Stomach (tissue), 9 donors: Measurements from ENCODE around the gene TMEM92. TPM values are rescaled to one million over a fixed set of nuclear protein-coding genes. Genes with fewer than 3 reads are reported as not detected.
"Not testable (repeated sequence)": the region's sequence is repeated elsewhere in the genome, so short reads cannot be mapped to it uniquely, and the experiment has no call there.

Experiments
- DNase-seq, 2 donors: peaks; one replicate each; pipeline versions ENCODE4 v3.0.0 to v3.0.0-alpha.2; 2013 to 2019
- H3K27ac ChIP-seq, 5 donors: fragments of 200-600 bp in 4 of 5; sonication (generic) in 4 of 5; one replicate each; pipeline ENCODE4 v1.5.1; 2013 to 2019; ENCODE audit warnings: mild to moderate bottlenecking in 1 of 5, moderate library complexity in 1 of 5
- H3K27me3 ChIP-seq, 3 donors: fragments of 200-600 bp; sonication (generic); one replicate each; pipeline ENCODE4 v1.5.1; 2017 to 2019; ENCODE audit warnings: mixed run types in 1 of 3
- H3K36me3 ChIP-seq, 4 donors: fragments of 200-600 bp; sonication (generic); 1 replicate in 3 of 4; 2 replicates in 1 of 4; pipeline ENCODE4 v1.5.1; 2016 to 2019
- H3K4me1 ChIP-seq, 4 donors: fragments of 200-600 bp; sonication (generic); one replicate each; pipeline ENCODE4 v1.5.1; 2016 to 2019
- H3K4me3 ChIP-seq, 4 donors: fragments of 200-600 bp; sonication (generic) in 3 of 4; one replicate each; pipeline ENCODE4 v1.5.1; 2016 to 2019; ENCODE audit warnings: mild to moderate bottlenecking in 1 of 4
- H3K9me3 ChIP-seq, 4 donors: fragments of 200-600 bp; sonication (generic); one replicate each; pipeline ENCODE4 v1.5.1; 2016 to 2019
- CTCF ChIP-seq, 7 experiments: fragments of 450-650 bp in 4 of 7; fragments of 200-600 bp in 3 of 7; sonication (generic) in 3 of 7; IDR thresholded peaks; one replicate each; pipeline ENCODE4 v1.5.1; 2016 to 2019; ENCODE audit warnings: antibody characterized with exemption in 7 of 7, control low read depth in 2 of 7, mild to moderate bottlenecking in 1 of 7
- EP300 ChIP-seq: sonication (generic); formaldehyde crosslinking; IDR thresholded peaks from one replicate; pipeline ENCODE4 v1.6.1; 2017; ENCODE audit warnings: antibody characterized with exemption
- POLR2A ChIP-seq, 4 donors: fragments of 450-650 bp; IDR thresholded peaks; one replicate each; pipeline ENCODE4 v1.6.1; 2016; ENCODE audit warnings: antibody characterized with exemption in 4 of 4, control low read depth in 2 of 4, mild to moderate bottlenecking in 1 of 4, moderate library complexity in 1 of 4
- POLR2AphosphoS5 ChIP-seq, 3 donors: sonication (generic); formaldehyde crosslinking; IDR thresholded peaks; one replicate each; pipeline ENCODE4 v1.6.1; 2016; ENCODE audit warnings: antibody characterized with exemption in 3 of 3
- WGBS, 5 donors: extraction: QIAGEN DNeasy Blood & Tissue Kit in 3 of 5; methylation state at CpG; one replicate each; pipeline versions ENCODE4 v1.1.5 to v1.1.7; 2013 to 2018; 5-methylcytosine and 5-hydroxymethylcytosine counted together
- intact Hi-C: fragments of 100-400 bp; cut with DNase I; formaldehyde crosslinking; loops from one replicate; pipeline ENCODE4 v1.15.1; 2023; ENCODE audit warnings: low total_unique reads
- polyA plus RNA-seq, 3 donors: library from polyadenylated mRNA; stranded (reverse); fragments of 200-250 nt; gene quantifications; one replicate each; pipeline ENCODE4 v1.2.3, GENCODE V29; 2013
- total RNA-seq, 5 donors: library from RNA; depleted of rRNA; stranded (reverse); fragments of >200 nt; gene quantifications; one replicate each; pipeline versions ENCODE4 v1.1.0 to v1.2.3, GENCODE V29; 2014 to 2016
- donor health status: healthy with polysubstance abuse.
- donor health status: Bipolar disorder and iron deficiency.
- donor health status: healthy.

TMEM92 gene
- total and polyA plus RNA-seq, 8 donors, result 2.7 to 24.9 (median 10.8) TPM

DNA sequence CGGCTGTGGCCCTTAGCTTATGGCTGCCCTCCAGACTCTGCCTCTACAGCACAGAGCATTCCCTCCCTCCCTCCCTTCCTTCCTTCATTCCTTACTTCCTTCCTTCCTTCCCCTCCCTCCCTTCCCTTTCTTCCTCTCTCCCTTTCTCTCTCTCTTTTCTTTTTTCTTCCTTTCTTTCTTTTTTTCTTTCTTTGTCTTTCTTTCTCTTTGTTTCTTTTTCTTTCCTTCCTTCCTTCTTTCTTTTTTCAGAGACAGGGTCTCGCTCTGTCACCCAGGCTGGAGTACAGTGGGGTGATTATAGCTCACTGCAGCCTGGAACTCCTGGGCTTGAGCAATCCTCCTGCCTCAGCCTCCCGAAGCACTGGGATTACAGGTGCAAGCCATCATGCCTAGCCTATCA lies 11.7 kb downstream of the TMEM92 start:
- TF ChIP-seq POLR2AphosphoS5 (IDR thresholded peaks at IDR 0.05) (no peak), POLR2A (IDR thresholded peaks at IDR 0.05) (no peak), CTCF (IDR thresholded peaks at IDR 0.05) (no peak), EP300 (no peak)
- H3K9me3 ChIP-seq, result no peaks in the 10 kb centered on the region
- H3K27me3 ChIP-seq, result no peaks in the 10 kb centered on the region
- H3K4me1 ChIP-seq, result peaks cover 12 to 62% (median 21%) of the 10 kb centered on the region in 4 donors
- peaks cover 0 to 16% (median 7%) of the 10 kb centered on the region in 4 donors for H3K36me3 ChIP-seq
- no peak for DNase-seq
- no peak overlapping the region for H3K4me3 ChIP-seq
- H3K27ac ChIP-seq, result no peak overlapping the region
- 67 to 73% (median 69%) methylated on average over 3 of the region's 3 CpGs for WGBS, 5 donors
- intact Hi-C loops, result no loop called here

- H3K27ac ChIP-seq, intact Hi-C loops, DNase-seq, H3K27me3 ChIP-seq, H3K4me3 ChIP-seq, H3K36me3 ChIP-seq, H3K9me3 ChIP-seq: not testable (repeated sequence)
- H3K4me1 ChIP-seq, result peaks cover 12 to 67% (median 22%) of the 10 kb centered on the region in 4 donors
- WGBS, 5 donors, result 74 to 80% (median 77%) methylated on average over 7 of the region's 7 CpGs
These were observed 13.0 kb downstream of the TMEM92 start for GRCh38 chr17:50287302-50287701.

DNA sequence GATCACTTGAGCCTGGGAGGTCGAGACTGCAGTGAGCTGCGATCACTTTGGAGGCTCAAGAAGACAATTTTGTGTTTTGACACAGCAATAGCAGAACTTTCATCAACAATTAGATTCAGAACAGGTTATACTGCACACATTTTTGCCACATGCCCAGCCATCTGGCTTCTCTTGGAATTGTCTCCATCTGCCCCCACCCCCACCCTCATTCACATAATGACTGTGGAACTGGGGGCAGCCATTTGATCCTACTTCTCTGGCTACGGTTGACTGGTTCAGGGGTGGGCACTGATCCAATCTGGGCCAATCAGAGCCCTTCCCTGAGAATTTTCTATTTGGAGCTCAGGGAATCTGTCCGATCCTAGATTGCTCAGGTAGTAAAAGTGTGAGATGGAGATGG lies 14.0 kb downstream of the TMEM92 start:
- TF ChIP-seq EP300, result no peak
- no peak for TF ChIP-seq POLR2AphosphoS5 (IDR thresholded peaks at IDR 0.05)
- TF ChIP-seq POLR2A (IDR thresholded peaks at IDR 0.05), result no peak
- no peak for TF ChIP-seq CTCF (IDR thresholded peaks at IDR 0.05)
- DNase-seq, result no peak
- intact Hi-C loops, result no loop called here
- no peaks in the 10 kb centered on the region for H3K27me3 ChIP-seq
- WGBS, 5 donors, result 88 to 97% (median 92%) methylated on average over 4 of the region's 4 CpGs
- H3K9me3 ChIP-seq, result no peaks in the 10 kb centered on the region
- H3K27ac ChIP-seq, result peak overlapping the region in 4 of 5 donors; percentile 86 to 91 (median 86)
- H3K4me1 ChIP-seq, result peaks cover 12 to 65% (median 22%) of the 10 kb centered on the region in 4 donors
- H3K36me3 ChIP-seq, result no peaks in the 10 kb centered on the region
- H3K4me3 ChIP-seq, result peak overlapping the region in 1 of 4 donors; percentile 17

DNA sequence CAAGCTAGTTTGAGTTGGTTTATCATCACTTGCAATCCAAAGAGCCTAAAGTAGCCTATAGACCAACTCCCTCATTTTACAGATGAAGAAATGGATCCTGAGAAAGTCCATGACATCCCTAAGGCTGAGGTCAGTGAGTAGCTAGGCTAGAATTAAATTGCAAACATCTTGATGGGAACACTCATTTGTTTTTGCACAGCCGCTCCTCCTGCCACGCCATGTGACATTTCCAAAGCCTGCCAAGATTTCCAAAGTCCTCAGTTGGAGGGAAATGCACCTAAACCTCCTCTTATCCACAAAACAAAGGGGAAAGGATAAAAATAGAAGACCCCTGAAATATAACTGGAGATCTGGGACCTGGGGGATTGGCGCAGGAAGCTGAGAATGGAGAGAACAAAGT lies 15.0 kb downstream of the TMEM92 start:
- no peak for DNase-seq

DNA sequence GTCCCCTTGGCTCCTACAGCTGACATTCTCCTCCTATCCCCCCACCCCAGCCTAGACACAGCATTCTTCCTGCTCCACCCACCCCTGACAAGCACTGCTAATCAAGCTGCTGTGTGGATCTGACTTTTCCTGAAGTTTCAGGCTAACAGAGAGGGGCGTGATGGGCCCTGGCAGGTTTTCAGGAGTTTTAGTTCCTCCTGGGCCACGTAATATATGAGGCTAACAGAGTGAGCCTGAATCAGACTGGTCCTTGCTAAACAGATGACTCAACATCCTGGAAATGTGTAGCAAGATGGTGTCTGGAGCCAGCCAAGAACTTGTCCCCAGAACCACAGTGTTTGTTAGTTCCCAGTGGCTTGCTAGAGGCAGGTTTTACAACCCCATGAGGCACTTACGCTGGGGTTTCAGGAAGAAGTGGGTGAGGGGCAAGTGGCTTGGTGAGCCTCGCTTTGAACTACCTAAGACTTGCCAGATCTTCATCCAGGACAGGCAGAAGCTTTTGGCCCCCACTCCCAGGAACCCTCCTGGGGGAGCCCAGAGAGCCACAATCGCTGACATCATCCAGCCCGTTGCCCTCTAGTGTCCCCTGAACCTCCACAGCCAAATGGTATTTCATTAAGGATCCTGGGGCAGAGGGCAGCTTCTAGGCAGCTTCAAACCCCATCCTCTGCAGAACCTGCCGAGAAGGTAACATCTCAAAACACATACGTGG lies 15.9 kb downstream of the TMEM92 start:
- peaks cover 12 to 55% (median 22%) of the 10 kb centered on the region in 4 donors for H3K4me1 ChIP-seq
- peak overlapping the region in 3 of 4 donors; percentile 5 to 21 (median 10) for H3K4me3 ChIP-seq
- TF ChIP-seq EP300 (peak; percentile 77), CTCF (IDR thresholded peaks at IDR 0.05) (no peak), POLR2AphosphoS5 (IDR thresholded peaks at IDR 0.05) (peak; percentile 82 to 95 (median 83))
- whole genome bisulfite sequencing, 5 donors, result 26 to 54% (median 42%) methylated on average over 6 to 8 of the region's 8 CpGs
- intact Hi-C loops, result no loop called here
- DNase-seq, result peak; percentile 77 to 89
- no peaks in the 10 kb centered on the region for H3K36me3 ChIP-seq
- H3K27me3 ChIP-seq, result no peaks in the 10 kb centered on the region
- H3K9me3 ChIP-seq, result no peaks in the 10 kb centered on the region
- H3K27ac ChIP-seq, result peak overlapping the region; percentile 64 to 91 (median 86)

More for the DNA sequence above, 15.0 kb downstream of the TMEM92 start:
- Histone ChIP-seq H3K4me3 (peak overlapping the region in 3 of 4 donors; percentile 5 to 21 (median 10)), H3K27me3 (no peaks in the 10 kb centered on the region), H3K9me3 (no peaks in the 10 kb centered on the region), H3K27ac (peak overlapping the region; percentile 38 to 91 (median 86)), H3K36me3 (no peaks in the 10 kb centered on the region), H3K4me1 (peaks cover 12 to 57% (median 22%) of the 10 kb centered on the region in 4 donors)
- 55 to 65% (median 62%) methylated on average over 3 of the region's 3 CpGs for WGBS, 5 donors
- TF ChIP-seq POLR2AphosphoS5 (IDR thresholded peaks at IDR 0.05), result peak in 2 of 3 donors; percentile 34 to 45
- no peak for TF ChIP-seq EP300
- intact Hi-C loops, result no loop called here
